ENCODE results near the gene TSPAN9. TPM values are rescaled to one million over a fixed set of nuclear protein-coding genes. Genes with fewer than 3 reads are reported as not detected.

Gene TSPAN9
- total RNA-seq, 1 donor from 2014 or later = 40.9 TPM

GRCh38 chr12:3119192-3119755 is 42.1 kb downstream of the TSPAN9 start:
- H3K79me2 ChIP-seq (ENCODE audit: insufficient read depth, low read length) = peaks cover 11% of the 10 kb centered on the region
- peaks cover 10% of the 10 kb centered on the region for H4K20me1 ChIP-seq (ENCODE audit: insufficient read depth, low read length)
- H3K9me3 Mint-ChIP-seq (ENCODE audit: unreplicated experiment) = peaks cover 4% of the 10 kb centered on the region
- no peak overlapping the region for H3K4me3 Mint-ChIP-seq (ENCODE audit: unreplicated experiment)
- no peak overlapping the region for H3K4me3 ChIP-seq (ENCODE audit: insufficient read depth, low read depth, low read length)
- peak overlapping the region; percentile 56 for H3K9ac ChIP-seq (ENCODE audit: low read length)
- peaks cover 71% of the 10 kb centered on the region for H3K4me1 ChIP-seq (ENCODE audit: insufficient read depth, low read length)
- no peaks in the 10 kb centered on the region for H3K9me3 ChIP-seq (ENCODE audit: insufficient read depth, low read depth, low read length)
- H3K27me3 Mint-ChIP-seq (ENCODE audit: low read depth, unreplicated experiment) = peaks cover 3% of the 10 kb centered on the region
- peak overlapping the region; percentile 63 for H3K27ac ChIP-seq (ENCODE audit: low read depth, low read length)
- H3K4me2 ChIP-seq (ENCODE audit: low read length) = peak overlapping the region; percentile 33
- no peaks in the 10 kb centered on the region for H3K36me3 ChIP-seq (ENCODE audit: insufficient read depth, low read length)
- no peak for TF ChIP-seq CTCF (IDR thresholded peaks at IDR 0.05; ENCODE audit: insufficient read depth, low read depth, low read length)
- TF ChIP-seq EZH2 (IDR thresholded peaks at IDR 0.05; ENCODE audit: insufficient read depth, low read length) = no peak
- H2AFZ ChIP-seq (ENCODE audit: low read depth, low read length) = no peak overlapping the region
- H3K36me3 Mint-ChIP-seq (ENCODE audit: low read depth, unreplicated experiment) = no peaks in the 10 kb centered on the region
- FAIRE-seq (no peak), DNase-seq (ENCODE audit: low read depth) (no peak)
- no peaks in the 10 kb centered on the region for H3K27me3 ChIP-seq (ENCODE audit: insufficient read depth, low read length)
- H3K4me1 Mint-ChIP-seq (ENCODE audit: low read depth, unreplicated experiment) = peaks cover 49% of the 10 kb centered on the region
- H3K27ac Mint-ChIP-seq (ENCODE audit: unreplicated experiment) = peak overlapping the region; percentile 62

GRCh38 chr12:3119756-3120601 is 42.8 kb downstream of the TSPAN9 start:
- Mint-ChIP-seq H3K27me3 (ENCODE audit: low read depth, unreplicated experiment) (peaks cover 3% of the 10 kb centered on the region), H3K4me1 (ENCODE audit: low read depth, unreplicated experiment) (peaks cover 47% of the 10 kb centered on the region), H3K36me3 (ENCODE audit: low read depth, unreplicated experiment) (no peaks in the 10 kb centered on the region), H3K4me3 (ENCODE audit: unreplicated experiment) (peak overlapping the region; percentile 31), H3K27ac (ENCODE audit: unreplicated experiment) (peak overlapping the region; percentile 62), H3K9me3 (ENCODE audit: unreplicated experiment) (peaks cover 4% of the 10 kb centered on the region)
- H3K79me2 ChIP-seq (ENCODE audit: insufficient read depth, low read length) = peaks cover 9% of the 10 kb centered on the region
- H3K4me2 ChIP-seq (ENCODE audit: low read length) = peak overlapping the region; percentile 33
- no peaks in the 10 kb centered on the region for H3K36me3 ChIP-seq (ENCODE audit: insufficient read depth, low read length)
- peaks cover 71% of the 10 kb centered on the region for H3K4me1 ChIP-seq (ENCODE audit: insufficient read depth, low read length)
- peaks cover 10% of the 10 kb centered on the region for H4K20me1 ChIP-seq (ENCODE audit: insufficient read depth, low read length)
- peak overlapping the region; percentile 12 for H3K4me3 ChIP-seq (ENCODE audit: insufficient read depth, low read depth, low read length)
- peak overlapping the region; percentile 56 for H3K9ac ChIP-seq (ENCODE audit: low read length)
- FAIRE-seq = no peak
- no peaks in the 10 kb centered on the region for H3K9me3 ChIP-seq (ENCODE audit: insufficient read depth, low read depth, low read length)
- peak; percentile 66 for DNase-seq (ENCODE audit: low read depth)
- no peak for TF ChIP-seq EZH2 (IDR thresholded peaks at IDR 0.05; ENCODE audit: insufficient read depth, low read length)
- TF ChIP-seq CTCF (IDR thresholded peaks at IDR 0.05; ENCODE audit: insufficient read depth, low read depth, low read length) = no peak
- peak overlapping the region; percentile 63 for H3K27ac ChIP-seq (ENCODE audit: low read depth, low read length)
- no peaks in the 10 kb centered on the region for H3K27me3 ChIP-seq (ENCODE audit: insufficient read depth, low read length)
- H2AFZ ChIP-seq (ENCODE audit: low read depth, low read length) = no peak overlapping the region
